Esophagus muscularis mucosa (tissue), 4 donors: ENCODE measurements around the gene ZC3H18.

ENCODE experiments used
- EP300 ChIP-seq: sonication (generic); formaldehyde crosslinking; IDR thresholded peaks from one replicate; pipeline ENCODE4 v1.6.1; 2017; ENCODE audit warnings: antibody characterized with exemption
- POLR2AphosphoS5 ChIP-seq, 2 donors: sonication (generic); formaldehyde crosslinking; IDR thresholded peaks; one replicate each; pipeline ENCODE4 v1.6.1; 2017; ENCODE audit warnings: antibody characterized with exemption in 2 of 2
- TF ChIP-seq, protein P1 (sequence below), 3 experiments: fragments of 200-600 bp in 2 of 3; fragments of 450-650 bp in 1 of 3; sonication (generic) in 2 of 3; IDR thresholded peaks; one replicate each; pipeline ENCODE4 v1.5.1; 2017 to 2019; ENCODE audit warnings: antibody characterized with exemption in 3 of 3, mild to moderate bottlenecking in 2 of 3, moderate library complexity in 1 of 3

DNA sequence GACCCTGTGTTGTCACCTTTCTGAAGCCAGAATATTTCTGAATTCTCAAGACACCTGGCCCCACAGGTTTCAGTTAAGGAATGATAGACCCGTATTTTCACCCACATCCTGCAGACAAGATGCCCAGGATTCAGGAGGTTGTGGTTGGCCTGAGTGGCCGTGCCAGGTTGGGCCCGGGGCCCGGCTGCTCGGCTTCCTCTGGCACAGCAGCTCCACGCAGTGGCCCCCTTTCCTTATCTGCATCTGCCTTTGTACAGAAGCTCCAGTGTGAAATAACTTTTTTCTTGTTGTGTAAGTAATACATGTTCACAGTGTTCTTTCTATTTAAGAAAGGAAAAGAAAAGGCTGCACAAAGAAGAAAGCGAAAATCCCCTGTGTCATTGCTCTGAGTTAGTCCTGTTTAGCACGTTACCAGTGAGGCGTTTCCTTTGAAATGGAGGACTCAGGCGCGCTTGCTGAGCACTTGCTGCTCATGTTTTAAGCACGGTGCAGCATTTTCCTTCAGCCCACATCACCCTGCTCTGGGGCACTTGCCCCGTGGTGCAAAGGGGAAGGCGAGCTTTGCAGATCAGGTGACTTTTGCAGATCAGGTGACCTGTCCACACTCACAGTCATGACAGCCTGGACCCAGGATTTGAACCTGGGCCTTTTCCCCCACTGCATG lies 12.8 kb downstream of the ZC3H18 start:
- TF ChIP-seq, protein P1, sequence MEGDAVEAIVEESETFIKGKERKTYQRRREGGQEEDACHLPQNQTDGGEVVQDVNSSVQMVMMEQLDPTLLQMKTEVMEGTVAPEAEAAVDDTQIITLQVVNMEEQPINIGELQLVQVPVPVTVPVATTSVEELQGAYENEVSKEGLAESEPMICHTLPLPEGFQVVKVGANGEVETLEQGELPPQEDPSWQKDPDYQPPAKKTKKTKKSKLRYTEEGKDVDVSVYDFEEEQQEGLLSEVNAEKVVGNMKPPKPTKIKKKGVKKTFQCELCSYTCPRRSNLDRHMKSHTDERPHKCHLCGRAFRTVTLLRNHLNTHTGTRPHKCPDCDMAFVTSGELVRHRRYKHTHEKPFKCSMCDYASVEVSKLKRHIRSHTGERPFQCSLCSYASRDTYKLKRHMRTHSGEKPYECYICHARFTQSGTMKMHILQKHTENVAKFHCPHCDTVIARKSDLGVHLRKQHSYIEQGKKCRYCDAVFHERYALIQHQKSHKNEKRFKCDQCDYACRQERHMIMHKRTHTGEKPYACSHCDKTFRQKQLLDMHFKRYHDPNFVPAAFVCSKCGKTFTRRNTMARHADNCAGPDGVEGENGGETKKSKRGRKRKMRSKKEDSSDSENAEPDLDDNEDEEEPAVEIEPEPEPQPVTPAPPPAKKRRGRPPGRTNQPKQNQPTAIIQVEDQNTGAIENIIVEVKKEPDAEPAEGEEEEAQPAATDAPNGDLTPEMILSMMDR (IDR thresholded peaks at IDR 0.05) = no peak
- TF ChIP-seq POLR2AphosphoS5 (IDR thresholded peaks at IDR 0.05) = no peak
- TF ChIP-seq EP300 = no peak
